ENCODE results near the gene BMAL1.

BMAL1 gene

GRCh38 chr11:13260201-13260962, 17.2 kb upstream of the BMAL1 start:
- Histone ChIP-seq H3K4me3 (ENCODE audit: low read length) (no peak overlapping the region), H3K4me1 (ENCODE audit: control insufficient read depth, low read length) (no peaks in the 10 kb centered on the region), H4K20me1 (ENCODE audit: control insufficient read depth, insufficient read depth, low read depth, low read length) (no peaks in the 10 kb centered on the region), H3K27me3 (ENCODE audit: control insufficient read depth, low read length) (peaks cover 4% of the 10 kb centered on the region; the same call in 1 of the 2 replicates), H3K27ac (ENCODE audit: low read depth, low read length) (no peak overlapping the region), H3F3A (ENCODE audit: control insufficient read depth, insufficient read depth) (no peaks in the 10 kb centered on the region), H3K9me3 (ENCODE audit: control insufficient read depth, insufficient read depth, low read length) (no peaks in the 10 kb centered on the region), H3K36me3 (ENCODE audit: control insufficient read depth, low read length) (no peaks in the 10 kb centered on the region), H3K79me2 (ENCODE audit: control insufficient read depth, low read length) (no peaks in the 10 kb centered on the region), H3K4me2 (ENCODE audit: low read length) (no peak overlapping the region), H3K9me2 (replicated peaks; ENCODE audit: control insufficient read depth, low read length) (no peaks in the 10 kb centered on the region)
- TF ChIP-seq CTCF (IDR thresholded peaks at IDR 0.05; ENCODE audit: low read depth, low read length, poor library complexity, severe bottlenecking) (no peak), EZH2phosphoT487 (IDR thresholded peaks at IDR 0.05; ENCODE audit: borderline replicate concordance, low read length) (no peak)

GRCh38 chr11:13260963-13261588, 16.5 kb upstream of the BMAL1 start:
- TF ChIP-seq CTCF (IDR thresholded peaks at IDR 0.05; ENCODE audit: low read depth, low read length, poor library complexity, severe bottlenecking) (no peak), EZH2phosphoT487 (IDR thresholded peaks at IDR 0.05; ENCODE audit: borderline replicate concordance, low read length) (no peak)
- H3K9me3 ChIP-seq (ENCODE audit: control insufficient read depth, insufficient read depth, low read length): no peaks in the 10 kb centered on the region
- no peaks in the 10 kb centered on the region for H3K36me3 ChIP-seq (ENCODE audit: control insufficient read depth, low read length)
- no peaks in the 10 kb centered on the region for H3K9me2 ChIP-seq (replicated peaks; ENCODE audit: control insufficient read depth, low read length)
- H3K27me3 ChIP-seq (ENCODE audit: control insufficient read depth, low read length): 0 out of 2 replicates have a peak, but pooled peaks cover 3% of the 10 kb centered on the region
- no peak overlapping the region for H3K4me2 ChIP-seq (ENCODE audit: low read length)
- no peaks in the 10 kb centered on the region for H3F3A ChIP-seq (ENCODE audit: control insufficient read depth, insufficient read depth)
- H3K4me1 ChIP-seq (ENCODE audit: control insufficient read depth, low read length): no peaks in the 10 kb centered on the region
- no peak overlapping the region for H3K27ac ChIP-seq (ENCODE audit: low read depth, low read length)
- no peaks in the 10 kb centered on the region for H3K79me2 ChIP-seq (ENCODE audit: control insufficient read depth, low read length)
- H4K20me1 ChIP-seq (ENCODE audit: control insufficient read depth, insufficient read depth, low read depth, low read length): no peaks in the 10 kb centered on the region
- no peak overlapping the region for H3K4me3 ChIP-seq (ENCODE audit: low read length)

GRCh38 chr11:13261591-13262061, 16.0 kb upstream of the BMAL1 start:
- no peaks in the 10 kb centered on the region for H3K79me2 ChIP-seq (ENCODE audit: control insufficient read depth, low read length)
- no peaks in the 10 kb centered on the region for H3K9me2 ChIP-seq (replicated peaks; ENCODE audit: control insufficient read depth, low read length)
- H3K27me3 ChIP-seq (ENCODE audit: control insufficient read depth, low read length): 0 out of 2 replicates have a peak, but pooled peaks cover 3% of the 10 kb centered on the region
- H3F3A ChIP-seq (ENCODE audit: control insufficient read depth, insufficient read depth): no peaks in the 10 kb centered on the region
- no peak overlapping the region for H3K4me3 ChIP-seq (ENCODE audit: low read length)
- H3K4me2 ChIP-seq (ENCODE audit: low read length): no peak overlapping the region
- H4K20me1 ChIP-seq (ENCODE audit: control insufficient read depth, insufficient read depth, low read depth, low read length): no peaks in the 10 kb centered on the region
- no peak for TF ChIP-seq EZH2phosphoT487 (IDR thresholded peaks at IDR 0.05; ENCODE audit: borderline replicate concordance, low read length)
- TF ChIP-seq CTCF (IDR thresholded peaks at IDR 0.05; ENCODE audit: low read depth, low read length, poor library complexity, severe bottlenecking): no peak
- H3K4me1 ChIP-seq (ENCODE audit: control insufficient read depth, low read length): no peaks in the 10 kb centered on the region
- H3K36me3 ChIP-seq (ENCODE audit: control insufficient read depth, low read length): no peaks in the 10 kb centered on the region
- H3K27ac ChIP-seq (ENCODE audit: low read depth, low read length): no peak overlapping the region
- no peaks in the 10 kb centered on the region for H3K9me3 ChIP-seq (ENCODE audit: control insufficient read depth, insufficient read depth, low read length)
